Activated CD8-positive, alpha-beta memory T cell treated with anti-CD3 and anti-CD28 coated beads, Interleukin-2, amount 10 ng/mL, durations not matched to agents 7 days and 5 days (primary cell): ENCODE results near the gene FABP2. TPM values are rescaled to one million over a fixed set of nuclear protein-coding genes. Genes with fewer than 3 reads are reported as not detected.

Experiments used
- ATAC-seq: fragments of 150-1000 bp; cut with Tn5 transposase; one replicate; pipeline ENCODE4 v1.10.0; 2021; ENCODE audit warnings: moderate library complexity
- CTCF ChIA-PET: fragments of 350-600 bp; sonication (Branson Sonifier 250); formaldehyde crosslinking; loops from one replicate; lab custom pipeline; 2021; ENCODE audit warnings: antibody characterized with exemption; lab: Charles Lee
- DNase-seq: peaks from one replicate; pipeline ENCODE4 v3.0.0-alpha.2; 2020
- H3K27ac Mint-ChIP-seq: one replicate; pipeline ENCODE4 v1.8.0; 2021; ENCODE audit warnings: mild to moderate bottlenecking, mixed read lengths
- H3K27me3 Mint-ChIP-seq: one replicate; pipeline ENCODE4 v1.8.0; 2021; ENCODE audit warnings: mixed read lengths
- H3K36me3 Mint-ChIP-seq: one replicate; pipeline ENCODE4 v1.8.0; 2021; ENCODE audit warnings: mild to moderate bottlenecking, mixed read lengths
- H3K4me1 Mint-ChIP-seq: one replicate; pipeline ENCODE4 v1.8.0; 2021; ENCODE audit warnings: mixed read lengths
- H3K4me3 Mint-ChIP-seq: one replicate; pipeline ENCODE4 v1.8.0; 2021; ENCODE audit warnings: mild to moderate bottlenecking, moderate library complexity, mixed read lengths
- H3K9me3 Mint-ChIP-seq: one replicate; pipeline ENCODE4 v1.8.0; 2022; ENCODE audit warnings: low read depth, mixed read lengths
- total RNA-seq, 2 experiments: library from RNA; stranded (reverse); gene quantifications; one replicate each; pipeline ENCODE4 v1.2.3, GENCODE V29; 2021

Gene FABP2
- total RNA-seq, 2 experiments from 2014 or later, result not detected

DNA sequence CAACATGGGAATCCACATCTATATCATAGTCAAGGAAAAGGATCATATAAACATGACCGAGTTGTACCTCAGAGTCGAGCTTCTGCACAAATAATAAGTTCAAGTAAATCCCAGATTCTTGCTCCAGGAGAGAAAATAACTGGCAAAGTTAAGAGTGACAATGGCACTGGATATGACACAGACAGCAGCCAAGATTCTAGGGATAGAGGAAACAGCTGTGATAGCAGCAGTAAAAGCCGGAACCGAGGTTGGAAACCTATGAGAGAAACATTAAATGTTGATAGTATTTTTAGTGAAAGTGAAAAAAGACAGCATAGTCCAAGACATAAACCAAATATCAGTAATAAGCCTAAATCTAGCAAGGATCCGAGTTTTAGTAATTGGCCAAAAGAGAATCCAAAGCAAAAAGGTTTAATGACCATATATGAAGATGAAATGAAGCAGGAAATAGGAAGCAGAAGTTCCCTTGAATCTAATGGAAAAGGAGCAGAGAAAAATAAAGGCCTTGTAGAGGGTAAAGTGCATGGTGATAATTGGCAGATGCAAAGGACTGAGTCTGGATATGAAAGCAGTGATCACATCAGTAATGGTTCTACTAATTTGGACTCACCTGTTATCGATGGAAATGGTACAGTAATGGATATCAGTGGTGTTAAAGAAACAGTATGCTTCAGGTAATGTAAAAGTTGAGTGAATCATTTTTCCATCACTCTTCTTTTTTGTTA, 50.4 kb downstream of the FABP2 start:
- Mint-ChIP-seq H3K9me3 (no peaks in the 10 kb centered on the region), H3K36me3 (peaks cover 24% of the 10 kb centered on the region), H3K27me3 (no peaks in the 10 kb centered on the region), H3K4me3 (no peak overlapping the region), H3K4me1 (no peaks in the 10 kb centered on the region), H3K27ac (no peak overlapping the region)
- ATAC-seq (no peak), DNase-seq (no peak)
- CTCF ChIA-PET, result no interaction called here

DNA sequence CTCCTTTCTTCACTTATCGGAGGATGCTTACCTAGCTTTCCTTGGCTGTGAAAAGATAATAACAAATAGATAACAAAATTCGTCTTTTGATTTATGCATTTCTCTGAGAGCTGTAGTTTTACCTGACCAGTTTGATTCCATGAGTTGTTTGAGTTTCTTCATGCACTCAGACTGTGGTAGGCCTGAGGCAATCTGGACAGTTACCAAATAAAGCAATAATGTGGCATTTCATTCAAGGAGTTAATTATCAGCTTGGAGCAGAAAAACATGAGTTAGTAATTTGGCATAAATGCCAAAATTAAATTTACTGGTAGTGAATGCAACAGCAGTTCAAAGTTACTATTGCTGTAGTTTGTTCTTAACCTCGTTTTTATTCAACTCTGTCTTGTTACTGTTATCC, 53.5 kb downstream of the FABP2 start:
- no peak for DNase-seq
- no peaks in the 10 kb centered on the region for H3K4me1 Mint-ChIP-seq
- CTCF ChIA-PET, result interaction anchor here (1.5 kb wide), 1 partner anchor 226 kb away, joined by 3 read pairs; no protein-coding TSS in a partner anchor
- peaks cover 36% of the 10 kb centered on the region for H3K36me3 Mint-ChIP-seq
- peaks cover 3% of the 10 kb centered on the region for H3K9me3 Mint-ChIP-seq
- H3K27me3 Mint-ChIP-seq, result no peaks in the 10 kb centered on the region
- no peak overlapping the region for H3K27ac Mint-ChIP-seq
- ATAC-seq, result no peak
- H3K4me3 Mint-ChIP-seq, result no peak overlapping the region

Other genes starting within 250 kb of the FABP2 start
- gene MYOZ2, start 186.3 kb downstream of the FABP2 start, total RNA-seq, result not detected
- 1 to 10 TPM; 5.6 to 6.1 TPM for gene USP53, start 109.4 kb downstream of the FABP2 start, total RNA-seq